K562 (cell line): ENCODE measurements around the gene DNMT3A. TPM values are rescaled to one million over a fixed set of nuclear protein-coding genes. Genes with fewer than 3 reads are reported as not detected.

ENCODE experiments used
- ARHGAP35 ChIP-seq: fragments of 450-650 bp; IDR thresholded peaks from 2 replicates; pipeline ENCODE4 v1.6.1; 2018; ENCODE audit not compliant: partially characterized antibody
- ARID1B ChIP-seq: fragments of 450-650 bp; IDR thresholded peaks from 2 replicates; pipeline ENCODE4 v1.6.1; 2016; ENCODE audit warnings: antibody characterized with exemption, mild to moderate bottlenecking, inconsistent platforms
- CXXC5 ChIP-seq: fragments of 250-450 bp; sonication (Bioruptor Pico); IDR thresholded peaks from 2 replicates; pipeline ENCODE4 v1.8.0; 2022; ENCODE audit warnings: inconsistent platforms, mild to moderate bottlenecking, moderate library complexity
- FOSL1 ChIP-seq: fragments of 200-800 bp; sonication (Bioruptor generic); conservative IDR thresholded peaks from 2 replicates; pipeline ENCODE4 v1.6.1; 2016; ENCODE audit warnings: missing genetic modification characterization, missing compliant biosample characterization
- HDAC3 ChIP-seq: fragments of 450-650 bp; IDR thresholded peaks from 2 replicates; pipeline ENCODE4 v1.6.1; 2018; ENCODE audit warnings: borderline replicate concordance, mild to moderate bottlenecking, moderate library complexity; ENCODE audit not compliant: partially characterized antibody
- KDM1A ChIP-seq, 2 experiments: fragments of 450-650 bp; IDR thresholded peaks; 2 replicates each; pipeline ENCODE4 v1.6.1; 2016; ENCODE audit warnings: mild to moderate bottlenecking in 2 of 2
- KLF1 ChIP-seq: fragments of 450-650 bp; IDR thresholded peaks from 2 replicates; pipeline ENCODE4 v1.6.1; 2016; ENCODE audit warnings: missing genetic modification characterization, missing compliant biosample characterization
- MTA2 ChIP-seq: fragments of 450-650 bp; IDR thresholded peaks from 2 replicates; pipeline ENCODE4 v1.6.1; 2016; ENCODE audit warnings: low read depth
- PHB ChIP-seq: fragments of 250-450 bp; sonication (Bioruptor Pico); IDR thresholded peaks from 2 replicates; pipeline ENCODE4 v1.5.0; 2021
- POLR2AphosphoS5 ChIP-seq: IDR thresholded peaks from 2 replicates; pipeline ENCODE4 v1.6.1; 2011; ENCODE audit warnings: mild to moderate bottlenecking, low read depth, low read length, moderate library complexity; ENCODE audit not compliant: control insufficient read depth, insufficient read depth
- POLR3G ChIP-seq: IDR thresholded peaks from 2 replicates; pipeline ENCODE4 v1.6.1; 2011; ENCODE audit not compliant: insufficient read length, insufficient replicate concordance; ENCODE audit errors: extremely low read depth
- SMAD4 ChIP-seq: fragments of 250-450 bp; sonication (Bioruptor Pico); conservative IDR thresholded peaks from 2 replicates; pipeline ENCODE4 v1.8.0; 2021; ENCODE audit warnings: inconsistent platforms, mild to moderate bottlenecking, moderate library complexity
- SRF ChIP-seq, 2 experiments: fragments of 250-450, 450-650 bp in 1 of 2; sonication (Bioruptor Pico) in 1 of 2; sonication (generic) in 1 of 2; formaldehyde crosslinking; IDR thresholded peaks; 2 replicates each; pipeline versions ENCODE4 v1.5.0 to v1.5.1; 2020 to 2022; ENCODE audit warnings: mild to moderate bottlenecking in 1 of 2, missing genetic modification reagents in 1 of 2
- TAF7 ChIP-seq: fragments of 450-650 bp; IDR thresholded peaks from 2 replicates; pipeline ENCODE4 v1.6.1; 2016; ENCODE audit warnings: missing genetic modification characterization, missing compliant biosample characterization
- TEAD4 ChIP-seq, 2 experiments: sonication (generic) in 1 of 2; formaldehyde crosslinking in 1 of 2; IDR thresholded peaks; 2 replicates each; pipeline versions ENCODE4 v1.6.1 to v1.8.0; 2012 to 2022; ENCODE audit warnings: borderline replicate concordance in 1 of 2, inconsistent platforms in 1 of 2, low read length in 1 of 2, mild to moderate bottlenecking in 1 of 2, missing genetic modification reagents in 1 of 2
- VEZF1 ChIP-seq: fragments of 200-800 bp; sonication (Bioruptor generic); IDR thresholded peaks from 2 replicates; pipeline ENCODE4 v1.6.1; 2017; ENCODE audit warnings: missing genetic modification characterization, missing compliant biosample characterization
- ZBTB7A ChIP-seq: IDR thresholded peaks from 2 replicates; pipeline ENCODE4 v1.6.1; 2011; ENCODE audit warnings: low read depth, mild to moderate bottlenecking, low read length, moderate library complexity, borderline replicate concordance; ENCODE audit not compliant: control insufficient read depth
- ZNF197 ChIP-seq: fragments of 200-800 bp; sonication (Bioruptor generic); IDR thresholded peaks from 2 replicates; pipeline ENCODE4 v1.6.1; 2016; ENCODE audit warnings: low read depth, missing genetic modification characterization, missing compliant biosample characterization
- ZNF316 ChIP-seq: fragments of 450-650 bp; IDR thresholded peaks from 2 replicates; pipeline ENCODE4 v1.6.1; 2016
- ZNF518B ChIP-seq: fragments of 250-450 bp; sonication (Bioruptor Pico); IDR thresholded peaks from 2 replicates; pipeline ENCODE4 v1.5.0; 2021; ENCODE audit warnings: mild to moderate bottlenecking, moderate library complexity
- ZNF57 ChIP-seq: fragments of 450-650 bp; formaldehyde crosslinking; IDR thresholded peaks from 2 replicates; pipeline ENCODE4 v1.4.0; 2020; ENCODE audit warnings: mild to moderate bottlenecking, moderate library complexity
- polyA plus RNA-seq, 8 experiments: library from polyadenylated mRNA; depleted of rRNA in 4 of 8; stranded (reverse) in 5 of 8; unstranded in 3 of 8; fragments of >200 nt; fragmentation: Nextera tagmentation in 2 of 8; fragmentation: Illumina TruSeq in 1 of 8; extraction: Ambion mirVana in 2 of 8; extraction: Trizol in 1 of 8; gene quantifications; 2 replicates each; pipeline versions ENCODE4 v1.2.1 to v1.2.3, GENCODE V29; 2011 to 2014; ENCODE audit warnings: inconsistent platforms in 1 of 8, missing spikeins in 1 of 8
- total RNA-seq, 7 experiments: library from RNA; depleted of rRNA in 6 of 7; stranded (reverse); fragments of >200 nt in 6 of 7; fragmentation: Illumina TruSeq in 2 of 7; extraction: Trizol in 2 of 7; gene quantifications; 2 replicates each; pipeline versions ENCODE4 v1.2.1 to v1.2.3, GENCODE V29; 2011 to 2021; ENCODE audit warnings: low replicate concordance in 1 of 7
- TF ChIP-seq, protein P1 (sequence below): sonication (generic); formaldehyde crosslinking; IDR thresholded peaks from 2 replicates; pipeline ENCODE4 v1.8.1; 2023; ENCODE audit warnings: mild to moderate bottlenecking, missing genetic modification reagents, moderate library complexity

The DNMT3A gene
- total and polyA plus RNA-seq, 9 of the 15 experiments (the other 6 are each of a cell fraction or from before 2014, with no cell fraction given) = 3.0 to 16.0 (median 6.1) TPM

DNA sequence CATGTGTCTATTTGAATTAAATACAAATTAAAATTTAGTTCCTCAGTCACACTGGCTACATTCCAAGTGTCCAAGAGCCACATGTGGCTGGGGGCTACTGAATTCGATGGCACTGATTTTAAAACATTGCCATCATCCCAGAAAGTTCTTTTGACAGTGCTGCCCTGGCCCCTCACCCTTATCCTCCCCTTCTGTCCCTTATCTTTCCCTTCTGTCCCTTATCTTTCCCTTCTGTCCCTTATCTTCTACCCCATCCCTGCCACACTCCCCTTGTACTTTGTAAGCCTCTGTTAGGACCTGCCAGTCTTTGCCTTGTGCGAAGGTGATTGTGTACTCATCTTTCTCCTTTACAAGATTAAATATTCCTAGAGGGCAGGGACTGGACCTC lies 85.2 kb downstream of the DNMT3A start (continued):
- TF ChIP-seq TEAD4 (IDR thresholded peaks at IDR 0.05; ENCODE audit: low read length) (peak; percentile 96), TEAD4 (CRISPR knock-in tag; IDR thresholded peaks at IDR 0.05; ENCODE audit: borderline replicate concordance) (no peak), VEZF1 (CRISPR knock-in tag) (peak; percentile 51; the same call in 1 of the 2 replicates), ZNF57 (no peak), SRF (CRISPR knock-in tag; IDR thresholded peaks at IDR 0.05) (no peak), ZNF316 (no peak), KDM1A (IDR thresholded peaks at IDR 0.05) (peak; percentile 86 to 89), POLR2AphosphoS5 (peak; percentile 54; the same call in 1 of the 2 replicates), KLF1 (tag) (no peak), PHB (CRISPR knock-in tag) (no peak), ARHGAP35 (no peak), FOSL1 (0 out of 2 replicates have a peak, but pooled peaks have one; percentile 35), ARID1B (peak; percentile 97), TAF7 (tag) (no peak), SMAD4 (peak; percentile 53), POLR3G (no peak), ZNF197 (CRISPR knock-in tag) (peak; percentile 82; the same call in 1 of the 2 replicates), ZBTB7A (no peak), HDAC3 (no peak), ZNF518B (CRISPR knock-in tag) (no peak), MTA2 (peak; percentile 98), CXXC5 (CRISPR knock-in tag) (0 out of 2 replicates have a peak, but pooled peaks have one; percentile 9)
- TF ChIP-seq, protein P1, sequence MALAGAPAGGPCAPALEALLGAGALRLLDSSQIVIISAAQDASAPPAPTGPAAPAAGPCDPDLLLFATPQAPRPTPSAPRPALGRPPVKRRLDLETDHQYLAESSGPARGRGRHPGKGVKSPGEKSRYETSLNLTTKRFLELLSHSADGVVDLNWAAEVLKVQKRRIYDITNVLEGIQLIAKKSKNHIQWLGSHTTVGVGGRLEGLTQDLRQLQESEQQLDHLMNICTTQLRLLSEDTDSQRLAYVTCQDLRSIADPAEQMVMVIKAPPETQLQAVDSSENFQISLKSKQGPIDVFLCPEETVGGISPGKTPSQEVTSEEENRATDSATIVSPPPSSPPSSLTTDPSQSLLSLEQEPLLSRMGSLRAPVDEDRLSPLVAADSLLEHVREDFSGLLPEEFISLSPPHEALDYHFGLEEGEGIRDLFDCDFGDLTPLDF = no peak
